OCI-LY3 (cell line): Measurements from ENCODE around the gene MEX3A.

Source experiments
- H2AFZ ChIP-seq: fragments of 200-600, 300-600 bp; shearing (Covaris generic); 2 replicates; pipeline ENCODE4 v1.6.0; 2014; ENCODE audit warnings: antibody characterized with exemption, low read depth, low read length
- H3K27ac ChIP-seq: fragments of 200-600, 300-600 bp; sonication (generic); 2 replicates; pipeline ENCODE4 v1.5.1; 2014; ENCODE audit warnings: mild to moderate bottlenecking, low read length, moderate library complexity, mixed read lengths
- H3K27me3 ChIP-seq: fragments of 200-600, 300-600 bp; sonication (generic); 2 replicates; pipeline ENCODE4 v1.6.1; 2014; ENCODE audit warnings: low read depth, low read length, mixed read lengths
- H3K36me3 ChIP-seq: fragments of 200-600, 300-600 bp; sonication (generic); replicated peaks from 2 replicates; pipeline ENCODE3; 2014; ENCODE audit warnings: low read depth, low read length, mixed read lengths
- H3K4me1 ChIP-seq: fragments of 300-600, 200-600 bp; sonication (generic); 2 replicates; pipeline ENCODE4 v1.6.1; 2014; ENCODE audit warnings: low read length, mixed read lengths
- H3K4me2 ChIP-seq: fragments of 200-600, 300-600 bp; sonication (generic); 2 replicates; pipeline ENCODE4 v1.6.1; 2014; ENCODE audit warnings: low read length, mixed read lengths
- H3K4me3 ChIP-seq: fragments of 300-600, 200-600 bp; sonication (generic); 2 replicates; pipeline ENCODE4 v1.5.1; 2014; ENCODE audit warnings: antibody characterized with exemption, mild to moderate bottlenecking, low read length, moderate library complexity
- H3K79me2 ChIP-seq: fragments of 300-600, 200-600 bp; shearing (Covaris generic); 2 replicates; pipeline ENCODE4 v1.6.1; 2014; ENCODE audit warnings: mild to moderate bottlenecking, low read length, mixed read lengths
- H3K9ac ChIP-seq: fragments of 300-600, 200-600 bp; shearing (Covaris generic); 2 replicates; pipeline ENCODE4 v1.6.0; 2014; ENCODE audit warnings: mild to moderate bottlenecking, low read length, moderate library complexity
- H3K9me3 ChIP-seq: fragments of 200-600, 300-600 bp; shearing (Covaris generic); 2 replicates; pipeline ENCODE4 v1.6.1; 2014; ENCODE audit warnings: low read length, mixed read lengths; ENCODE audit not compliant: insufficient read depth
- H4K20me1 ChIP-seq: fragments of 200-600, 300-600 bp; sonication (generic); 2 replicates; pipeline ENCODE4 v1.6.1; 2016; ENCODE audit warnings: low read length, mixed read lengths; ENCODE audit not compliant: insufficient read depth
- CTCF ChIP-seq: fragments of 200-600, 300-600 bp; sonication (generic); IDR thresholded peaks from 2 replicates; pipeline ENCODE4 v1.5.1; 2014; ENCODE audit warnings: antibody characterized with exemption, low read length, low read depth
- EZH2phosphoT487 ChIP-seq: fragments of 200-600 bp; shearing (Covaris generic); IDR thresholded peaks from 2 replicates; pipeline ENCODE4 v1.6.1; 2018; ENCODE audit warnings: antibody characterized with exemption, mixed run types, low read depth

Gene MEX3A

GRCh38 chr1:156104065-156104810 is 22.0 kb upstream of the MEX3A start:
- no peaks in the 10 kb centered on the region for H3K9me3 ChIP-seq
- H3K27me3 ChIP-seq: peaks cover 13% of the 10 kb centered on the region
- H3K9ac ChIP-seq: no peak overlapping the region
- no peak overlapping the region for H3K4me3 ChIP-seq
- H3K27ac ChIP-seq: no peak overlapping the region
- H4K20me1 ChIP-seq: no peaks in the 10 kb centered on the region
- H3K4me2 ChIP-seq: peak overlapping the region; percentile 13; the same call in 1 of the 2 replicates
- H3K36me3 ChIP-seq: no peaks in the 10 kb centered on the region
- no peak for TF ChIP-seq EZH2phosphoT487
- no peak for TF ChIP-seq CTCF
- no peak overlapping the region for H2AFZ ChIP-seq
- no peaks in the 10 kb centered on the region for H3K79me2 ChIP-seq
- H3K4me1 ChIP-seq: peaks cover 36% of the 10 kb centered on the region

- no peak overlapping the region for H2AFZ ChIP-seq
- H3K27me3 ChIP-seq: peaks cover 13% of the 10 kb centered on the region
- no peaks in the 10 kb centered on the region for H3K9me3 ChIP-seq
- no peak for TF ChIP-seq EZH2phosphoT487
- TF ChIP-seq CTCF: no peak
- H3K9ac ChIP-seq: no peak overlapping the region
- H3K36me3 ChIP-seq: no peaks in the 10 kb centered on the region
- no peak overlapping the region for H3K4me3 ChIP-seq
- H3K79me2 ChIP-seq: no peaks in the 10 kb centered on the region
- peaks cover 36% of the 10 kb centered on the region for H3K4me1 ChIP-seq
- H4K20me1 ChIP-seq: no peaks in the 10 kb centered on the region
- H3K4me2 ChIP-seq: peak overlapping the region; percentile 13; the same call in 1 of the 2 replicates
- H3K27ac ChIP-seq: no peak overlapping the region
Observed at GRCh38 chr1:156103521-156103947, 21.3 kb upstream of the MEX3A start.

GRCh38 chr1:156102633-156103511 is 20.6 kb upstream of the MEX3A start:
- no peaks in the 10 kb centered on the region for H4K20me1 ChIP-seq
- no peaks in the 10 kb centered on the region for H3K36me3 ChIP-seq
- H2AFZ ChIP-seq: no peak overlapping the region
- no peak overlapping the region for H3K27ac ChIP-seq
- H3K4me3 ChIP-seq: no peak overlapping the region
- no peak overlapping the region for H3K9ac ChIP-seq
- TF ChIP-seq EZH2phosphoT487 (no peak), CTCF (no peak)
- peaks cover 16% of the 10 kb centered on the region for H3K27me3 ChIP-seq
- H3K4me1 ChIP-seq: peaks cover 43% of the 10 kb centered on the region
- H3K79me2 ChIP-seq: no peaks in the 10 kb centered on the region
- no peaks in the 10 kb centered on the region for H3K9me3 ChIP-seq
- H3K4me2 ChIP-seq: 0 out of 2 replicates have a peak overlapping the region, but pooled peaks have one; percentile 13

GRCh38 chr1:156101880-156102279 is 19.6 kb upstream of the MEX3A start:
- H2AFZ ChIP-seq: no peak overlapping the region
- H4K20me1 ChIP-seq: peaks cover 3% of the 10 kb centered on the region
- no peak overlapping the region for H3K4me3 ChIP-seq
- H3K4me2 ChIP-seq: no peak overlapping the region
- H3K79me2 ChIP-seq: no peaks in the 10 kb centered on the region
- H3K9me3 ChIP-seq: no peaks in the 10 kb centered on the region
- H3K9ac ChIP-seq: no peak overlapping the region
- TF ChIP-seq EZH2phosphoT487: no peak
- no peak for TF ChIP-seq CTCF
- H3K27me3 ChIP-seq: peaks cover 16% of the 10 kb centered on the region
- H3K27ac ChIP-seq: no peak overlapping the region
- H3K4me1 ChIP-seq: peaks cover 51% of the 10 kb centered on the region
- no peaks in the 10 kb centered on the region for H3K36me3 ChIP-seq
